SK-N-SH treated with all-trans-retinoic acid at 6 μM for 48 hours (cell line): ENCODE measurements around the gene FERD3L.

Experiments
- ATAC-seq: fragments of 200-7000 bp; cut with Tn5 transposase; 3 replicates; pipeline ENCODE4 v1.9.1; 2020; ENCODE audit warnings: mild to moderate bottlenecking, moderate library complexity
- ARNTL ChIP-seq: fragments of 450-650 bp; formaldehyde crosslinking; IDR thresholded peaks from 2 replicates; pipeline ENCODE4 v1.5.0; 2020; ENCODE audit warnings: low read depth, mild to moderate bottlenecking, moderate library complexity, borderline replicate concordance
- BACH2 ChIP-seq: fragments of 250-450 bp; sonication (Bioruptor Pico); IDR thresholded peaks from 2 replicates; pipeline ENCODE4 v1.9.0; 2021; ENCODE audit warnings: mild to moderate bottlenecking, borderline replicate concordance
- CSDC2 ChIP-seq: fragments of 250-450 bp; sonication (Bioruptor Pico); IDR thresholded peaks from 2 replicates; pipeline ENCODE4 v1.5.0; 2020; ENCODE audit warnings: mild to moderate bottlenecking, moderate library complexity
- CSRNP3 ChIP-seq: fragments of 250-450 bp; sonication (Bioruptor Pico); IDR thresholded peaks from 2 replicates; pipeline ENCODE4 v1.5.1; 2021; ENCODE audit warnings: mild to moderate bottlenecking, moderate library complexity
- ESRRG ChIP-seq: fragments of 250-450 bp; sonication (Bioruptor Pico); IDR thresholded peaks from 2 replicates; pipeline ENCODE4 v1.6.1; 2021; ENCODE audit warnings: mild to moderate bottlenecking
- GLIS3 ChIP-seq: fragments of 250-450 bp; sonication (Bioruptor Pico); IDR thresholded peaks from 2 replicates; pipeline ENCODE4 v1.5.0; 2020; ENCODE audit warnings: mild to moderate bottlenecking, moderate library complexity
- ISL1 ChIP-seq: fragments of 250-450 bp; sonication (Bioruptor Pico); IDR thresholded peaks from 2 replicates; pipeline ENCODE4 v2.1.2; 2022; ENCODE audit warnings: mild to moderate bottlenecking, moderate library complexity
- OSR1 ChIP-seq: fragments of 250-450 bp; sonication (Bioruptor Pico); IDR thresholded peaks from 2 replicates; pipeline ENCODE4 v1.8.0; 2022; ENCODE audit warnings: moderate library complexity, mild to moderate bottlenecking, inconsistent platforms
- PPARA ChIP-seq: fragments of 250-450 bp; sonication (Bioruptor Pico); IDR thresholded peaks from 2 replicates; pipeline ENCODE4 v1.5.0; 2020; ENCODE audit warnings: mild to moderate bottlenecking, borderline replicate concordance
- RARB ChIP-seq: fragments of 250-450 bp; sonication (Bioruptor Pico); IDR thresholded peaks from 2 replicates; pipeline ENCODE4 v1.8.0; 2021; ENCODE audit warnings: mild to moderate bottlenecking, moderate library complexity
- SNAI2 ChIP-seq: fragments of 250-450 bp; sonication (Bioruptor Pico); IDR thresholded peaks from 2 replicates; pipeline ENCODE4 v1.5.0; 2020; ENCODE audit warnings: mild to moderate bottlenecking, moderate library complexity
- TCF4 ChIP-seq: fragments of 250-450 bp; sonication (Bioruptor Pico); IDR thresholded peaks from 2 replicates; pipeline ENCODE4 v1.8.0; 2021; ENCODE audit warnings: mild to moderate bottlenecking, moderate library complexity, borderline replicate concordance
- TOX ChIP-seq: fragments of 250-450 bp; sonication (Bioruptor Pico); IDR thresholded peaks from 2 replicates; pipeline ENCODE4 v1.8.0; 2021; ENCODE audit warnings: mild to moderate bottlenecking, moderate library complexity, borderline replicate concordance
- ZC3H10 ChIP-seq: fragments of 250-450 bp; sonication (Bioruptor Pico); IDR thresholded peaks from 2 replicates; pipeline ENCODE4 v1.5.1; 2021; ENCODE audit warnings: mild to moderate bottlenecking, moderate library complexity
- ZFP3 ChIP-seq: fragments of 250-450 bp; sonication (Bioruptor Pico); IDR thresholded peaks from 2 replicates; pipeline ENCODE4 v1.5.0; 2020; ENCODE audit warnings: mild to moderate bottlenecking, moderate library complexity
- ZFP30 ChIP-seq: fragments of 450-650 bp; formaldehyde crosslinking; IDR thresholded peaks from 2 replicates; pipeline ENCODE4 v1.5.0; 2022; ENCODE audit warnings: mild to moderate bottlenecking, moderate library complexity
- ZNF565 ChIP-seq: fragments of 450-650 bp; formaldehyde crosslinking; conservative IDR thresholded peaks from 2 replicates; pipeline ENCODE4 v1.5.0; 2020; ENCODE audit warnings: low read depth, mild to moderate bottlenecking, moderate library complexity
- ZNF70 ChIP-seq: fragments of 450-650 bp; formaldehyde crosslinking; IDR thresholded peaks from 2 replicates; pipeline ENCODE4 v1.5.0; 2020; ENCODE audit warnings: mild to moderate bottlenecking, moderate library complexity
- ZNF8 ChIP-seq: fragments of 450-650 bp; formaldehyde crosslinking; IDR thresholded peaks from 2 replicates; pipeline ENCODE4 v1.5.0; 2020; ENCODE audit warnings: mild to moderate bottlenecking, moderate library complexity
- TF ChIP-seq, protein P1 (sequence below): fragments of 250-450 bp; sonication (Bioruptor Pico); IDR thresholded peaks from 2 replicates; pipeline ENCODE4 v1.5.0; 2020; ENCODE audit warnings: mild to moderate bottlenecking, moderate library complexity
- TF ChIP-seq, protein P2 (sequence below): fragments of 250-450 bp; sonication (Bioruptor Pico); IDR thresholded peaks from 2 replicates; pipeline ENCODE4 v1.5.1; 2020; ENCODE audit warnings: low read depth, mild to moderate bottlenecking, moderate library complexity
- TF ChIP-seq, protein P3 (sequence below): fragments of 250-450 bp; sonication (Bioruptor Pico); IDR thresholded peaks from 2 replicates; pipeline ENCODE4 v1.8.0; 2020; ENCODE audit warnings: mild to moderate bottlenecking, moderate library complexity, borderline replicate concordance

The FERD3L gene

GRCh38 chr7:19177269-19177668 lies 32.0 kb upstream of the FERD3L start:
- no peak for TF ChIP-seq ESRRG (CRISPR knock-in tag)
- TF ChIP-seq BACH2 (CRISPR knock-in tag): no peak
- no peak for TF ChIP-seq ZFP30 (CRISPR knock-in tag)
- TF ChIP-seq, protein P1, sequence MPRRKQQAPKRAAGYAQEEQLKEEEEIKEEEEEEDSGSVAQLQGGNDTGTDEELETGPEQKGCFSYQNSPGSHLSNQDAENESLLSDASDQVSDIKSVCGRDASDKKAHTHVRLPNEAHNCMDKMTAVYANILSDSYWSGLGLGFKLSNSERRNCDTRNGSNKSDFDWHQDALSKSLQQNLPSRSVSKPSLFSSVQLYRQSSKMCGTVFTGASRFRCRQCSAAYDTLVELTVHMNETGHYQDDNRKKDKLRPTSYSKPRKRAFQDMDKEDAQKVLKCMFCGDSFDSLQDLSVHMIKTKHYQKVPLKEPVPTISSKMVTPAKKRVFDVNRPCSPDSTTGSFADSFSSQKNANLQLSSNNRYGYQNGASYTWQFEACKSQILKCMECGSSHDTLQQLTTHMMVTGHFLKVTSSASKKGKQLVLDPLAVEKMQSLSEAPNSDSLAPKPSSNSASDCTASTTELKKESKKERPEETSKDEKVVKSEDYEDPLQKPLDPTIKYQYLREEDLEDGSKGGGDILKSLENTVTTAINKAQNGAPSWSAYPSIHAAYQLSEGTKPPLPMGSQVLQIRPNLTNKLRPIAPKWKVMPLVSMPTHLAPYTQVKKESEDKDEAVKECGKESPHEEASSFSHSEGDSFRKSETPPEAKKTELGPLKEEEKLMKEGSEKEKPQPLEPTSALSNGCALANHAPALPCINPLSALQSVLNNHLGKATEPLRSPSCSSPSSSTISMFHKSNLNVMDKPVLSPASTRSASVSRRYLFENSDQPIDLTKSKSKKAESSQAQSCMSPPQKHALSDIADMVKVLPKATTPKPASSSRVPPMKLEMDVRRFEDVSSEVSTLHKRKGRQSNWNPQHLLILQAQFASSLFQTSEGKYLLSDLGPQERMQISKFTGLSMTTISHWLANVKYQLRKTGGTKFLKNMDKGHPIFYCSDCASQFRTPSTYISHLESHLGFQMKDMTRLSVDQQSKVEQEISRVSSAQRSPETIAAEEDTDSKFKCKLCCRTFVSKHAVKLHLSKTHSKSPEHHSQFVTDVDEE (CRISPR knock-in tag): no peak
- no peak for TF ChIP-seq SNAI2 (CRISPR knock-in tag)
- TF ChIP-seq TCF4: no peak
- TF ChIP-seq ARNTL (CRISPR knock-in tag): no peak
- ATAC-seq: no peak

GRCh38 chr7:19175241-19175640 lies 30.0 kb upstream of the FERD3L start:
- TF ChIP-seq SNAI2 (CRISPR knock-in tag) (no peak), ISL1 (CRISPR knock-in tag) (no peak), ZNF565 (CRISPR knock-in tag) (no peak), ZFP3 (CRISPR knock-in tag) (no peak), ARNTL (CRISPR knock-in tag) (no peak), ESRRG (CRISPR knock-in tag) (no peak), BACH2 (CRISPR knock-in tag) (no peak), TOX (CRISPR knock-in tag) (no peak), CSDC2 (CRISPR knock-in tag) (no peak), ZC3H10 (CRISPR knock-in tag) (no peak), PPARA (CRISPR knock-in tag) (no peak), GLIS3 (CRISPR knock-in tag) (no peak), ZFP30 (CRISPR knock-in tag) (no peak), TCF4 (no peak), RARB (no peak), CSRNP3 (CRISPR knock-in tag) (no peak), ZNF8 (CRISPR knock-in tag) (no peak), ZNF70 (CRISPR knock-in tag) (no peak)
- TF ChIP-seq, protein P2, sequence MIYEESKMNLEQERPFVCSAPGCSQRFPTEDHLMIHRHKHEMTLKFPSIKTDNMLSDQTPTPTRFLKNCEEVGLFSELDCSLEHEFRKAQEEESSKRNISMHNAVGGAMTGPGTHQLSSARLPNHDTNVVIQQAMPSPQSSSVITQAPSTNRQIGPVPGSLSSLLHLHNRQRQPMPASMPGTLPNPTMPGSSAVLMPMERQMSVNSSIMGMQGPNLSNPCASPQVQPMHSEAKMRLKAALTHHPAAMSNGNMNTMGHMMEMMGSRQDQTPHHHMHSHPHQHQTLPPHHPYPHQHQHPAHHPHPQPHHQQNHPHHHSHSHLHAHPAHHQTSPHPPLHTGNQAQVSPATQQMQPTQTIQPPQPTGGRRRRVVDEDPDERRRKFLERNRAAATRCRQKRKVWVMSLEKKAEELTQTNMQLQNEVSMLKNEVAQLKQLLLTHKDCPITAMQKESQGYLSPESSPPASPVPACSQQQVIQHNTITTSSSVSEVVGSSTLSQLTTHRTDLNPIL: no peak
- TF ChIP-seq, protein P3, sequence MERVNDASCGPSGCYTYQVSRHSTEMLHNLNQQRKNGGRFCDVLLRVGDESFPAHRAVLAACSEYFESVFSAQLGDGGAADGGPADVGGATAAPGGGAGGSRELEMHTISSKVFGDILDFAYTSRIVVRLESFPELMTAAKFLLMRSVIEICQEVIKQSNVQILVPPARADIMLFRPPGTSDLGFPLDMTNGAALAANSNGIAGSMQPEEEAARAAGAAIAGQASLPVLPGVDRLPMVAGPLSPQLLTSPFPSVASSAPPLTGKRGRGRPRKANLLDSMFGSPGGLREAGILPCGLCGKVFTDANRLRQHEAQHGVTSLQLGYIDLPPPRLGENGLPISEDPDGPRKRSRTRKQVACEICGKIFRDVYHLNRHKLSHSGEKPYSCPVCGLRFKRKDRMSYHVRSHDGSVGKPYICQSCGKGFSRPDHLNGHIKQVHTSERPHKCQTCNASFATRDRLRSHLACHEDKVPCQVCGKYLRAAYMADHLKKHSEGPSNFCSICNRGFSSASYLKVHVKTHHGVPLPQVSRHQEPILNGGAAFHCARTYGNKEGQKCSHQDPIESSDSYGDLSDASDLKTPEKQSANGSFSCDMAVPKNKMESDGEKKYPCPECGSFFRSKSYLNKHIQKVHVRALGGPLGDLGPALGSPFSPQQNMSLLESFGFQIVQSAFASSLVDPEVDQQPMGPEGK (CRISPR knock-in tag): no peak
- no peak for ATAC-seq

- TF ChIP-seq OSR1 (CRISPR knock-in tag) (no peak), TCF4 (no peak), CSDC2 (CRISPR knock-in tag) (no peak), ESRRG (CRISPR knock-in tag) (no peak), PPARA (CRISPR knock-in tag) (no peak), ZNF8 (CRISPR knock-in tag) (no peak), ZFP30 (CRISPR knock-in tag) (no peak), ZNF70 (CRISPR knock-in tag) (no peak), GLIS3 (CRISPR knock-in tag) (no peak), ARNTL (CRISPR knock-in tag) (no peak), CSRNP3 (CRISPR knock-in tag) (no peak)
- TF ChIP-seq, protein P2: no peak
- ATAC-seq: no peak
Measured at GRCh38 chr7:19161671-19162070, 16.4 kb upstream of the FERD3L start.
